Kidney epithelial cell (primary cell): ENCODE data around the gene PDE3A. TPM values are rescaled to one million over a fixed set of nuclear protein-coding genes. Genes with fewer than 3 reads are reported as not detected.

ENCODE experiments used
- DNase-seq: peaks from one replicate; pipeline ENCODE4 v3.0.0-alpha.2; 2010; ENCODE audit warnings: low read depth
- H3K27me3 ChIP-seq: 2 replicates; pipeline ENCODE4 v1.6.0; 2011; ENCODE audit warnings: low read length; ENCODE audit not compliant: control insufficient read depth, insufficient read depth
- H3K36me3 ChIP-seq: 2 replicates; pipeline ENCODE4 v1.5.1; 2011; ENCODE audit warnings: low read length; ENCODE audit not compliant: control insufficient read depth, insufficient read depth
- H3K4me3 ChIP-seq: 2 replicates; pipeline ENCODE4 v1.5.1; 2011; ENCODE audit warnings: low read depth, mild to moderate bottlenecking, control low read depth, low read length
- CTCF ChIP-seq: IDR thresholded peaks from 2 replicates; pipeline ENCODE4 v1.5.1; 2011; ENCODE audit warnings: mild to moderate bottlenecking, moderate library complexity, low read length, control low read depth, inconsistent platforms; ENCODE audit not compliant: insufficient read depth, poor library complexity, severe bottlenecking
- total RNA-seq: library from RNA; depleted of rRNA; stranded (reverse); fragments of >200 nt; gene quantifications from 2 replicates; pipeline ENCODE4 v1.2.3, GENCODE V29; 2015

PDE3A gene
- total RNA-seq, 1 donor from 2014 or later, result 1.8 TPM

DNA sequence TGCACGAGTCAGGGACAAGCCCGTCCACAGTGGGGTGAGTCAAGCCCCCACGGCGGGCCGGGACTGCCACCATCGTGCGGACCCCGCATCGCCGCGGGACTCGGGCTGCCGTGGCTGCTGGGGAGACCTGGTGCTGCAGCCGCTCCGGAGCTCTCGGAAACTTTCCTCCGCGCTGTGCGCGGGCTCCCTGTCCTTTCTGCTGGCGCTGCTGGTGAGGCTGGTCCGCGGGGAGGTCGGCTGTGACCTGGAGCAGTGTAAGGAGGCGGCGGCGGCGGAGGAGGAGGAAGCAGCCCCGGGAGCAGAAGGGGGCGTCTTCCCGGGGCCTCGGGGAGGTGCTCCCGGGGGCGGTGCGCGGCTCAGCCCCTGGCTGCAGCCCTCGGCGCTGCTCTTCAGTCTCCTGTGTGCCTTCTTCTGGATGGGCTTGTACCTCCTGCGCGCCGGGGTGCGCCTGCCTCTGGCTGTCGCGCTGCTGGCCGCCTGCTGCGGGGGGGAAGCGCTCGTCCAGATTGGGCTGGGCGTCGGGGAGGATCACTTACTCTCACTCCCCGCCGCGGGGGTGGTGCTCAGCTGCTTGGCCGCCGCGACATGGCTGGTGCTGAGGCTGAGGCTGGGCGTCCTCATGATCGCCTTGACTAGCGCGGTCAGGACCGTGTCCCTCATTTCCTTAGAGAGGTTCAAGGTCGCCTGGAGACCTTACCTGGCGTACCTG is 1.1 kb downstream of the PDE3A start:
- peak; percentile 2 for TF ChIP-seq CTCF
- DNase-seq, result no peak
- Histone ChIP-seq H3K27me3 (peaks cover 6% of the 10 kb centered on the region), H3K36me3 (no peaks in the 10 kb centered on the region), H3K4me3 (peak overlapping the region; percentile 69)

DNA sequence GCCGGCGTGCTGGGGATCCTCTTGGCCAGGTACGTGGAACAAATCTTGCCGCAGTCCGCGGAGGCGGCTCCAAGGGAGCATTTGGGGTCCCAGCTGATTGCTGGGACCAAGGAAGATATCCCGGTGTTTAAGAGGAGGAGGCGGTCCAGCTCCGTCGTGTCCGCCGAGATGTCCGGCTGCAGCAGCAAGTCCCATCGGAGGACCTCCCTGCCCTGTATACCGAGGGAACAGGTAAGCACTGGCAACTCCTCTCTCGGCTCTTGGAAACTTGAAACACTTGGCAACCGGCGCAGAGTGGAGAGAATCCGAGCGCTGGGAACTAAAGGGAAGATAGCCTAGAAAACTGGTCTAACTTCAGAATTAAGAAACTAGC is 1.7 kb downstream of the PDE3A start:
- Histone ChIP-seq H3K27me3 (peaks cover 6% of the 10 kb centered on the region), H3K36me3 (no peaks in the 10 kb centered on the region), H3K4me3 (peak overlapping the region; percentile 69)
- no peak for TF ChIP-seq CTCF
- DNase-seq, result no peak

DNA sequence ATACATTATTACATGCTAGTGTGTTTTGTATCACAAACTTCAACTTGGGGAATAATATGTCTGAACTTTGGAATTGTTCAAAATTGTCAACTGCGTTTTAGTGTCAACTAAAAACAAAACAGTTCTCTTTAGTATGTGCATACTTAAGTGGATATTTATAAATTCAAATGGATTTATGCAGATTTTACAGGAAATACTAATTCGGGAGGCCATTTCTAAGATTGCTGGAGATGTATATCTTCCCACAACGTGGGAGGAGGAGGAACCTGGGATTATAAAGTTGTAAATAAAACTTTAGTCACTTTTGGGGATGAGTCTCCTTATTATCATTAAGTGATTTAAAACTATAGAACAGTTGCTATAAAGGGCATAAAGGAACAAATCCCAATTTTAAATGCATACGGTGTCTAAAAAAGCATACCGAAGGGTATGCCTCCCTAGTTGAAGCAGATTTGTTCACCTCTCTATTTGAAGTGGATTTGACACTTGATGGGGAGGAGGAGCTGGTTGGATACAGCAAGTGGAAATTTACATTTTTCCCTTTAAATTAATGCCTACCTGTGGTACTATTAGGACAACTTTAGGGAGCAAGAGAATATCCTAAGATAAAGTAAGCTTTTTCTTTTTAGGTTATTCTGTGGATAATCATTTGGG is 2.7 kb downstream of the PDE3A start:
- Histone ChIP-seq H3K36me3 (no peaks in the 10 kb centered on the region), H3K27me3 (peaks cover 6% of the 10 kb centered on the region), H3K4me3 (peak overlapping the region; percentile 69)
- no peak for TF ChIP-seq CTCF
- DNase-seq, result no peak

DNA sequence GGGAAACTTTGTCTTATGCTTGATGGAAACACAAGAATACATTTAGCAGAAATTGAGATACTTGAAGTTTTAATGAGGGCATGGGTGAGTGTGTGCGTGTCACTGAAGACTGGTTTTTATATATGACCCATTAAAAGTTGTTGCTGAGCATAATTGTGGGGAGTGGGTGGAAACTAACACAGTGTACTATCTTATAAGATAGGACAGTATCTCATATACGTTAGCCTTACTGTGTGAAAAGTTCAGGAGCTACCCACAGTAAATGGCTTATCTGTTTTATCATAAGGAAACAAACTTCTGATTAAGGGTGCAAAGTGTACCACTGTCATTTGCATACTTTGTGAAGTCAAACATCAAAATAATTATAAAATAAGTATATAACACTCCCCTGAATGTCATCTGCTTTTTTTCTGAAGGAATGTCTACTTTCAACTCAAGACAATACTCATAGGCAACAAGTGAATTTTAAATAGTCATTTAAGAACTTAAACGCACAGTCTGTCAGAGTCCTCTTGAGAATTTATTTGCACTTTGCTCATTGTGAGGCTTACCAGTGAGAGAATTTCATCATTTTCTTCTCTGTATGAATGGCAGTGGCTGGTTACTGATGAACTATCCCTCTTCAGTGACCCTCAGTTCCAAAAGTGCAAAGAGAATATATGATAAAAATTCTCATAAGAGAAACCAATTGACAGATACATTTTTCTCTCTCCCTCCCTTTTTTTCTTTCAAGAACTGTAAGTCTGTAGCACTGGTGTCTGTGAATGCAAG is 4.2 kb downstream of the PDE3A start:
- DNase-seq, result no peak
- Histone ChIP-seq H3K4me3 (no peak overlapping the region), H3K27me3 (peaks cover 6% of the 10 kb centered on the region), H3K36me3 (no peaks in the 10 kb centered on the region)
- no peak for TF ChIP-seq CTCF

- peaks cover 3% of the 10 kb centered on the region for H3K27me3 ChIP-seq
- H3K4me3 ChIP-seq, result no peak overlapping the region
- DNase-seq, result no peak
- TF ChIP-seq CTCF, result no peak
- H3K36me3 ChIP-seq, result no peaks in the 10 kb centered on the region
Measured at GRCh38 chr12:20374795-20375194, 6.5 kb downstream of the PDE3A start.
